Naive thymus-derived CD4-positive, alpha-beta T cell (primary cell): ENCODE measurements around the gene AICDA. TPM values are rescaled to one million over a fixed set of nuclear protein-coding genes. Genes with fewer than 3 reads are reported as not detected.

Source experiments
- ATAC-seq: fragments of 150-1000 bp; cut with Tn5 transposase; 2 replicates; pipeline ENCODE4 v1.10.0; 2021; ENCODE audit warnings: mild to moderate bottlenecking, moderate library complexity
- CTCF ChIA-PET: fragments of 350-600 bp; sonication (Branson Sonifier 250); formaldehyde crosslinking; loops from one replicate; lab custom pipeline; 2021; ENCODE audit warnings: antibody characterized with exemption; lab: Charles Lee
- POLR2A ChIA-PET: fragments of 350-600 bp; sonication (Branson Sonifier 250); formaldehyde crosslinking; loops from one replicate; lab custom pipeline; 2021; ENCODE audit warnings: antibody characterized with exemption, inconsistent platforms; lab: Charles Lee
- DNase-seq, 9 donors: peaks; one replicate each; pipeline versions ENCODE4 v3.0.0 to v3.0.0-alpha.2; 2020 to 2022; ENCODE audit warnings: mixed read lengths in 1 of 9
- H3K27ac ChIP-seq: one replicate; pipeline ENCODE4 v1.7.0; 2013; ENCODE audit warnings: mild to moderate bottlenecking, low read depth, low read length, moderate library complexity
- H3K27me3 ChIP-seq, 2 donors: one replicate each; pipeline ENCODE4 v1.7.0; 2013; ENCODE audit warnings: low read length in 2 of 2, mild to moderate bottlenecking in 2 of 2, moderate library complexity in 2 of 2; ENCODE audit not compliant: control insufficient read depth in 2 of 2, insufficient read depth in 2 of 2
- H3K36me3 ChIP-seq, 3 experiments: 1 replicate in 2 of 3; 2 replicates in 1 of 3; pipeline ENCODE4 v1.7.0; 2013; ENCODE audit warnings: low read length in 3 of 3, mild to moderate bottlenecking in 3 of 3, moderate library complexity in 1 of 3; ENCODE audit not compliant: insufficient read depth in 3 of 3, control insufficient read depth in 2 of 3
- H3K4me1 ChIP-seq, 2 donors: one replicate each; pipeline ENCODE4 v1.7.0; 2013; ENCODE audit warnings: low read length in 2 of 2, mild to moderate bottlenecking in 2 of 2, moderate library complexity in 1 of 2; ENCODE audit not compliant: control insufficient read depth in 2 of 2, insufficient read depth in 2 of 2
- H3K4me3 ChIP-seq: 2 replicates; pipeline ENCODE4 v1.7.0; 2013; ENCODE audit warnings: mild to moderate bottlenecking, low read length
- H3K9me3 ChIP-seq, 3 experiments: 1 replicate in 2 of 3; 2 replicates in 1 of 3; pipeline ENCODE4 v1.7.0; 2013; ENCODE audit warnings: low read length in 3 of 3; ENCODE audit not compliant: control insufficient read depth in 2 of 3
- H3K27ac Mint-ChIP-seq, 9 donors: one replicate each; pipeline ENCODE4 v1.8.0; 2020 to 2022; ENCODE audit warnings: mixed read lengths in 9 of 9, mild to moderate bottlenecking in 8 of 9, moderate library complexity in 5 of 9, inconsistent platforms in 2 of 9
- H3K27me3 Mint-ChIP-seq, 5 donors: one replicate each; pipeline ENCODE4 v1.8.0; 2021 to 2022; ENCODE audit warnings: mixed read lengths in 5 of 5, mild to moderate bottlenecking in 1 of 5
- H3K36me3 Mint-ChIP-seq, 5 donors: one replicate each; pipeline ENCODE4 v1.8.0; 2020 to 2022; ENCODE audit warnings: mixed read lengths in 5 of 5, mild to moderate bottlenecking in 3 of 5, inconsistent platforms in 1 of 5
- H3K4me1 Mint-ChIP-seq, 7 donors: one replicate each; pipeline ENCODE4 v1.8.0; 2020 to 2022; ENCODE audit warnings: mixed read lengths in 7 of 7, mild to moderate bottlenecking in 3 of 7, inconsistent platforms in 1 of 7
- H3K4me3 Mint-ChIP-seq, 10 donors: one replicate each; pipeline ENCODE4 v1.8.0; 2020 to 2022; ENCODE audit warnings: mild to moderate bottlenecking in 10 of 10, mixed read lengths in 10 of 10, moderate library complexity in 6 of 10, inconsistent platforms in 2 of 10
- H3K9me3 Mint-ChIP-seq, 11 donors: one replicate each; pipeline ENCODE4 v1.8.0; 2020 to 2022; ENCODE audit warnings: mixed read lengths in 11 of 11, mild to moderate bottlenecking in 4 of 11, inconsistent platforms in 1 of 11, moderate library complexity in 1 of 11
- intact Hi-C, 2 donors: fragments of 100-400 bp; cut with micrococcal nuclease; formaldehyde crosslinking; loops; one replicate each; pipeline ENCODE4 v1.15.1; 2023
- polyA plus RNA-seq, 2 donors: library from polyadenylated mRNA; unstranded; fragments of 300-500 nt; fragmentation: Illumina TruSeq; gene quantifications; one replicate each; pipeline ENCODE4 v1.2.3, GENCODE V29; 2021
- total RNA-seq, 6 experiments: library from RNA in 5 of 6; stranded (reverse) in 5 of 6; gene quantifications; 1 replicate in 5 of 6; 2 replicates in 1 of 6; pipeline ENCODE4 v1.2.3 and lab custom pipeline; 2021 to 2026

The AICDA gene
- total RNA-seq (not detected), polyA plus RNA-seq (not detected), total RNA-seq (lab: John Stamatoyannopoulos, UW) (not detected)

DNA sequence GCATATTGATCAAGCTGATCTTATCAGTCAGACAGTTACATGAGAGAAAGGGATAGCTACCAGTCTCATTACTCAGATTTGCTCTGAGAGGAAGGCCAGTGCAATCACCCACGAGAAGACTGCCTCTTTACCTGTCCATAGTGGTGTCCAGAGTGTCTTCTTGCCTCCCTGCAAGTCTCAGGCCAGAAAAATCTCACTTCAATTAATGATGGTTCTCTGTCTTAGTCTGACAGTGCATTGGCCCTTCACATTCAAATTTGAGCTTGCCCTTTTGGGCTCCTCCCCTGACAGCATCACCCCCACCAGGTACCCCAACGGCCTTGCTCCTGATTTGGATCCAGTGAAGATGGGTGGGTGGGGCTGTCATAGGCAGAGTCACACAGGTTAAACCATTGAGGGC is at the start of gene AICDA:
AICDA (minus strand) TSS at position 231 of the 400 bp plus-strand sequence; CDS start at position 139, 92 bp downstream.
- POLR2A ChIA-PET: no interaction called here
- ATAC-seq: no peak
- H3K27ac Mint-ChIP-seq: no peak within 1 kb of the TSS

DNA sequence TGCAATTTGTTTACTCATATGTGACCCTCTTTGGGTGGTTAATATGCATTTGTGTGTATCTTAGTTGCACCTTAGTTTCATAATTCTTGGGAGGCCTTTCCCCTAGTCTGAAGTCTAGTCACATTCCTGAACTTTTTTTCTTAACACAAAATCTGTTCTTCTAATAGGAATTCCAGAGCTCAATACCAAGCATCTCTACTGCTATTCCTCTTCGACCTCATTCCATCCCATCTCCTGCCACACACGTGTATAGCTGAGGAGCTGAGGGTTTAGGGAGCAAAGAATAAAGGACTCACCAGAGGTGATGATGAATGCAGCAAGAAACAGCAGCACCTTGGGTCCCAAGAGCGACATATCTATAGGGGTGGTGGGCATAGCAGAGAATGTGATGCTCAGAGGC is 49.1 kb upstream of the AICDA start:
- ChIA-PET CTCF (no interaction called here), POLR2A (no interaction called here)

More for the DNA sequence above, at the start of gene AICDA:
- H3K36me3 Mint-ChIP-seq: no peaks in the 10 kb centered on the region
- peaks cover 9 to 14% (median 10%) of the 10 kb centered on the region in 7 donors for H3K4me1 Mint-ChIP-seq
- H3K27ac ChIP-seq: no peak within 1 kb of the TSS
- no peak within 1 kb of the TSS for H3K4me3 ChIP-seq
- DNase-seq: no peak
- H3K4me1 ChIP-seq: no peaks in the 10 kb centered on the region
- peaks cover 0 to 25% (median 0%) of the 10 kb centered on the region in 5 donors for H3K27me3 Mint-ChIP-seq
- CTCF ChIA-PET: interaction anchor here (1.2 kb wide), 1 partner anchor 15 kb away, joined by 3 read pairs; no protein-coding TSS in a partner anchor
- intact Hi-C loops: no loop called here
- no peaks in the 10 kb centered on the region for H3K36me3 ChIP-seq
- H3K27me3 ChIP-seq: no peaks in the 10 kb centered on the region
- H3K9me3 Mint-ChIP-seq: no peaks in the 10 kb centered on the region
- no peaks in the 10 kb centered on the region for H3K9me3 ChIP-seq
- no peak within 1 kb of the TSS for H3K4me3 Mint-ChIP-seq

DNA sequence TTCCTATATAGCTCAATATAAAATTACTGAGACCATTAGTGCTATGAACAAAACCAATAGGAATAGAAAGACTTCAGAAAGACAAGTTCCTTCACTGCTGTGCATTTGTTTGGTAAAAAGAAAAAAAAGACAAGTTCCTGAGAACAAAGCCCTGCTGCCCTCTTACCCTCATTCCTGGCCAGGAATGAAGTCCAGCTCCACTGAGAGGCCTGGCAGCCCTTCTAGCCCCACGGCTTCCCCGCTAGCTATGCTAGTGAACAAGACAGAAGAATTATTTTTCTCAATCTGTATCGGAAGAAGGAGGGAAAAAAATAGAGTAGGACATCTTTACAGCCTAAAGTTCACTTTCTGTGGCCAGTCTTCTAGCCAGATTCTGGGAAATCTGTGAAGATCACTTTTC is 48.4 kb upstream of the AICDA start:
- Mint-ChIP-seq H3K4me3 (no peak overlapping the region), H3K36me3 (no peaks in the 10 kb centered on the region), H3K4me1 (no peaks in the 10 kb centered on the region), H3K27ac (no peak overlapping the region), H3K27me3 (peaks cover 5 to 15% (median 7%) of the 10 kb centered on the region in 5 donors), H3K9me3 (peaks cover 0 to 3% (median 0%) of the 10 kb centered on the region in 11 donors)
- Histone ChIP-seq H3K9me3 (no peaks in the 10 kb centered on the region), H3K27me3 (no peaks in the 10 kb centered on the region), H3K4me1 (no peaks in the 10 kb centered on the region), H3K27ac (no peak overlapping the region), H3K4me3 (no peak overlapping the region), H3K36me3 (no peaks in the 10 kb centered on the region)
- POLR2A ChIA-PET: no interaction called here
- DNase-seq: no peak
- ATAC-seq: no peak
- CTCF ChIA-PET: interaction anchor here (0.7 to 1.2 kb wide), 2 partner anchors 8 to 50 kb away, joined by 3 read pairs; no protein-coding TSS in a partner anchor
- intact Hi-C loops: no loop called here

More for the DNA sequence above, 49.1 kb upstream of the AICDA start:
- intact Hi-C loops: no loop called here
- DNase-seq (no peak), ATAC-seq (no peak)
- no peaks in the 10 kb centered on the region for H3K9me3 ChIP-seq
- peaks cover 0 to 3% (median 0%) of the 10 kb centered on the region in 11 donors for H3K9me3 Mint-ChIP-seq
- no peaks in the 10 kb centered on the region for H3K27me3 ChIP-seq
- H3K4me3 Mint-ChIP-seq: no peak overlapping the region
- H3K27me3 Mint-ChIP-seq: peaks cover 5 to 15% (median 7%) of the 10 kb centered on the region in 5 donors
- no peaks in the 10 kb centered on the region for H3K4me1 ChIP-seq
- no peaks in the 10 kb centered on the region for H3K36me3 ChIP-seq
- no peaks in the 10 kb centered on the region for H3K36me3 Mint-ChIP-seq
- H3K4me1 Mint-ChIP-seq: no peaks in the 10 kb centered on the region
- H3K4me3 ChIP-seq: no peak overlapping the region
- H3K27ac ChIP-seq: no peak overlapping the region
- no peak overlapping the region for H3K27ac Mint-ChIP-seq

DNA sequence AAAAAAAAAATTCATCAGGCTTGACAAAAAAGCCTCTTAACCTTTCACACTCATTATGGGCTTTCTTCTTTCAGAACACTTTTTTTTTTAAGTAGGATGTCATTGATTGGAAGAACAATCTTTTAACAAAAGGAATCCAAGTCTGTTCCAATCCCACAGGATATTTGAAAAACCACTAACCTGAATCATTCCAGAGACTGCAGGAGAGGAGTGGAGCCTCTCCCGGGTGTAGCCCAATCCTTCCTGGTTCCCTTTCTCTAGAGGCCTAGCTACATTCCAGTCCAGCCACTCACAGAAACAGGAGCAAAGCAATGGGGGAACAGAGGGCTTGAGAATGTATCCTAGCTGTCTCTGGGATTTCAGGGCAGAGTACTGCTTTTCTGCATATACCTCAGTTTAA is 45.7 kb upstream of the AICDA start:
- POLR2A ChIA-PET: interaction anchor here (0.6 kb wide), 1 partner anchor 223 kb away, joined by 4 read pairs; no protein-coding TSS in a partner anchor
- H3K4me3 Mint-ChIP-seq: no peak overlapping the region
- no peaks in the 10 kb centered on the region for H3K9me3 Mint-ChIP-seq
- Histone ChIP-seq H3K9me3 (no peaks in the 10 kb centered on the region), H3K36me3 (no peaks in the 10 kb centered on the region), H3K27me3 (no peaks in the 10 kb centered on the region), H3K4me3 (no peak overlapping the region), H3K27ac (no peak overlapping the region), H3K4me1 (no peaks in the 10 kb centered on the region)
- H3K36me3 Mint-ChIP-seq: no peaks in the 10 kb centered on the region
- intact Hi-C loops: loop anchor here in 1 of 2 donors (5.0 kb wide), 1 partner anchor 234 kb away; no protein-coding TSS in a partner anchor
- CTCF ChIA-PET: interaction anchor here (0.7 kb wide), 1 partner anchor 391 kb away, joined by 4 read pairs; no protein-coding TSS in a partner anchor
- H3K27me3 Mint-ChIP-seq: peaks cover 0 to 24% (median 0%) of the 10 kb centered on the region in 5 donors
- H3K27ac Mint-ChIP-seq: no peak overlapping the region
- ATAC-seq: no peak
- DNase-seq: no peak
- no peaks in the 10 kb centered on the region for H3K4me1 Mint-ChIP-seq

DNA sequence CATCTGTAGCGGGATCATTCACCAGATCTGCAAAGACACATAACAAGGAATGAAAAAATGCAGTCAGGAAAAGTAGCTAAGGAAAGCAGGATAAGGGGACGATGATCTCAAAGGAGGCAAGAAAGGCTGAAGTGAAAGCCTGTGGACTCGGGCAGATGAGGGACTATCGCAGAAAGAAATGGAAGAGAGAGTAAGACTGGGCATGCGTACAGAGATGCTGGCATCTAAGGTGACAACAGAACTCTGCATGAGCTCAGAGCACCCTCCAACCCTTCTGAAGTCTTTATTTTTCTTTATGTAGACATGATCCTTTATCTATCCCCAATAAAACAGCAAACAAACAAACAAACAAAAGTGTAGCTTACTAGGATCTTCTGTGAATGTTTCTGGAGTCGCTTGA is 42.8 kb upstream of the AICDA start:
- Mint-ChIP-seq H3K27me3 (peaks cover 0 to 47% (median 0%) of the 10 kb centered on the region in 5 donors), H3K4me3 (no peak overlapping the region), H3K27ac (no peak overlapping the region), H3K4me1 (no peaks in the 10 kb centered on the region), H3K36me3 (no peaks in the 10 kb centered on the region), H3K9me3 (no peaks in the 10 kb centered on the region)
- no peak for DNase-seq
- ChIA-PET POLR2A (no interaction called here), CTCF (interaction anchor here (1.0 to 1.2 kb wide), 2 partner anchors 29 to 394 kb away, joined by 3 read pairs; no protein-coding TSS in a partner anchor)
- Histone ChIP-seq H3K4me3 (no peak overlapping the region), H3K36me3 (no peaks in the 10 kb centered on the region), H3K4me1 (no peaks in the 10 kb centered on the region), H3K27ac (no peak overlapping the region), H3K27me3 (no peaks in the 10 kb centered on the region), H3K9me3 (no peaks in the 10 kb centered on the region)
- intact Hi-C loops: loop anchor here in 1 of 2 donors (5.0 kb wide), 1 partner anchor 237 kb away; no protein-coding TSS in a partner anchor
- ATAC-seq: no peak

DNA sequence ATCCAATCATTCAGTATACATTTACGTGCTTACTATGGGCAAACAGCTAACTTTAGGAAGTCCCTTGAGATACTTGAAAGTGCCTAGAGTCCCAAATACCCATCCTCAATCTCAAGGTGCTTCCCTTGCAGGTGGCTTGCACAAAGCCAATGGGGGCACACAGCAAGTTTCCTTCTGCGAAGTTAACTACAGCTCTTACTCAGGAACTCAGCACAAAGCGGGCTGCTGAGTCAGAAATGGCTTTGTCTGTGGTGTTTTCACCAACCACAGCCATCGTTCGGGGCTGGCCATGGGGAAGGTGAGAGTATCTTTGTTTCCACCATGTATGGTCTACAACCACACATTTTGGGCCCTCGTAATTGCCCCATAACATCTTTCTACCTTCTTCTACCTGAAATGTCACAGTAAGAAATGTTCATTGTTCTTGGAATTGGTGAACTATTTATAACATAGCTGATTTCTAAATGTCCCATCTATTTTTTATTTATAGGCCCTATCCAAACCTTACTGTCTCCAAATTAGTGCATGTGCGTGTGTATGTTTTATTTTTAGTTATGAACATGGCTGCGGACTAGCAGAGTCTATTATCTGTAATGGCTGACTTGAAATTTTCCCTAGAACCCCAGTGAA is 36.0 kb upstream of the AICDA start:
- H3K36me3 ChIP-seq: no peaks in the 10 kb centered on the region
- H3K27ac Mint-ChIP-seq: no peak overlapping the region
- H3K27me3 Mint-ChIP-seq: peaks cover 0 to 78% (median 0%) of the 10 kb centered on the region in 5 donors
- no peak overlapping the region for H3K27ac ChIP-seq
- ChIA-PET POLR2A (interaction anchor here (0.7 kb wide), 1 partner anchor 311 kb away, joined by 3 read pairs; no protein-coding TSS in a partner anchor), CTCF (interaction anchor here (0.6 kb wide), 1 partner anchor 1167 kb away, joined by 3 read pairs; no protein-coding TSS in a partner anchor)
- H3K36me3 Mint-ChIP-seq: peaks cover 0 to 4% (median 0%) of the 10 kb centered on the region in 5 donors
- peak in 1 of 9 donors; percentile 69 for DNase-seq
- H3K9me3 Mint-ChIP-seq: peaks cover 0 to 6% (median 0%) of the 10 kb centered on the region in 11 donors
- ATAC-seq: no peak
- H3K4me1 ChIP-seq: peaks cover 22 to 32% of the 10 kb centered on the region in 2 donors
- H3K4me3 Mint-ChIP-seq: peak overlapping the region in 1 of 10 donors; percentile 13
- H3K9me3 ChIP-seq: no peaks in the 10 kb centered on the region
- H3K27me3 ChIP-seq: no peaks in the 10 kb centered on the region
- intact Hi-C loops: loop anchor here in 1 of 2 donors (5.0 kb wide), 3 partner anchors 49 to 379 kb away; partner anchors contain the start of gene RIMKLB
- H3K4me1 Mint-ChIP-seq: peaks cover 15 to 40% (median 23%) of the 10 kb centered on the region in 7 donors
- no peak overlapping the region for H3K4me3 ChIP-seq
